Fibroblast of villous mesenchyme (primary cell): ENCODE data around the gene NHS. TPM values are rescaled to one million over a fixed set of nuclear protein-coding genes. Genes with fewer than 3 reads are reported as not detected.

Experiments
- DNase-seq: peaks from one replicate; pipeline ENCODE4 v3.0.0-alpha.2; 2010; ENCODE audit warnings: low read depth
- H3K4me3 ChIP-seq: 2 replicates; pipeline ENCODE4 v1.5.1; 2011; ENCODE audit warnings: low read depth, mild to moderate bottlenecking, low read length
- total RNA-seq: library from RNA; depleted of rRNA; stranded (reverse); fragments of >200 nt; gene quantifications from 2 replicates; pipeline ENCODE4 v1.2.3, GENCODE V29; 2012
- TF ChIP-seq, protein P1 (sequence below): IDR thresholded peaks from 2 replicates; pipeline ENCODE4 v1.5.1; 2012; ENCODE audit warnings: low read depth, mild to moderate bottlenecking, low read length; ENCODE audit not compliant: insufficient read depth

NHS gene
- total RNA-seq, 1 donor, result 5.2 TPM

DNA sequence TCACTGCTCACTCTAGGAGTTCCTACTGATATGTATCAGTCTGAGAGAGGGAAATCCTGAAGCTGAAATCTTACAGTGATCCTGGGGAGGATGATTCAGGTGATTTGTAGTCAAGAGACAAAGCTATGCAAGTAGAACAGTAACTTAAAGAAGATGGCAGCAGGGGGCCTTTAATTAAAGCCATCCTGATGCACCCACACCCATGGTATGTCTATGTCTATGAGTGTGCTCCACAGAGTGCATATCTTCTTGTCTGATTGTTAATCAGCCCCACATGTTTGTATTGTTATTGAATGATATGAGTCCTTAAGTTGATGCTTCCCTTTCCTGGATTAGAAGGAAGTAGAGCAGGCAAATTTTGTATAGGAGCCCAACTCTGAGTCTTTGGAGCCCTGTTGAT, 78.8 kb downstream of the NHS start:
- no peak overlapping the region for H3K4me3 ChIP-seq
- TF ChIP-seq, protein P1, sequence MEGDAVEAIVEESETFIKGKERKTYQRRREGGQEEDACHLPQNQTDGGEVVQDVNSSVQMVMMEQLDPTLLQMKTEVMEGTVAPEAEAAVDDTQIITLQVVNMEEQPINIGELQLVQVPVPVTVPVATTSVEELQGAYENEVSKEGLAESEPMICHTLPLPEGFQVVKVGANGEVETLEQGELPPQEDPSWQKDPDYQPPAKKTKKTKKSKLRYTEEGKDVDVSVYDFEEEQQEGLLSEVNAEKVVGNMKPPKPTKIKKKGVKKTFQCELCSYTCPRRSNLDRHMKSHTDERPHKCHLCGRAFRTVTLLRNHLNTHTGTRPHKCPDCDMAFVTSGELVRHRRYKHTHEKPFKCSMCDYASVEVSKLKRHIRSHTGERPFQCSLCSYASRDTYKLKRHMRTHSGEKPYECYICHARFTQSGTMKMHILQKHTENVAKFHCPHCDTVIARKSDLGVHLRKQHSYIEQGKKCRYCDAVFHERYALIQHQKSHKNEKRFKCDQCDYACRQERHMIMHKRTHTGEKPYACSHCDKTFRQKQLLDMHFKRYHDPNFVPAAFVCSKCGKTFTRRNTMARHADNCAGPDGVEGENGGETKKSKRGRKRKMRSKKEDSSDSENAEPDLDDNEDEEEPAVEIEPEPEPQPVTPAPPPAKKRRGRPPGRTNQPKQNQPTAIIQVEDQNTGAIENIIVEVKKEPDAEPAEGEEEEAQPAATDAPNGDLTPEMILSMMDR, result no peak
- no peak for DNase-seq

DNA sequence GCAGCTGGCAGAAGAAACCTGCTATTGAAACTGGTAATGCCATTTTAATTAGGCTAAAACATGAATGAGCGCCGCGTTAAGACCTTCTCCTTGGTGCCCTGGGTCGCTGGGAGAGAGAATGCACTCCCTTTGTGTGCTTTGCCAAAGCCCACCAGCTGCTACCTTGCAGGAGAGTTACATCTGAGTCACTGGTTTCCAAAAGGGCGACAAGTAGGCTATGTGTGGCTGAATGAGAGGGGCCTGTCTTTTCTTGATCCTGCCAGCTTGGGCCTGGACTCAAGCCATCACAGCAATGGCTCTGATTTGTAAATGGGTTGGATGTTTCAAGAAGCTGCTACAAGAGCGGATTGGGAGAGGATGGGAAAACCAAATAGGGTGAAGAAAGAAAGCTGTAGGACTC, 81.5 kb downstream of the NHS start:
- no peak overlapping the region for H3K4me3 ChIP-seq
- TF ChIP-seq, protein P1, result no peak
- DNase-seq, result no peak

DNA sequence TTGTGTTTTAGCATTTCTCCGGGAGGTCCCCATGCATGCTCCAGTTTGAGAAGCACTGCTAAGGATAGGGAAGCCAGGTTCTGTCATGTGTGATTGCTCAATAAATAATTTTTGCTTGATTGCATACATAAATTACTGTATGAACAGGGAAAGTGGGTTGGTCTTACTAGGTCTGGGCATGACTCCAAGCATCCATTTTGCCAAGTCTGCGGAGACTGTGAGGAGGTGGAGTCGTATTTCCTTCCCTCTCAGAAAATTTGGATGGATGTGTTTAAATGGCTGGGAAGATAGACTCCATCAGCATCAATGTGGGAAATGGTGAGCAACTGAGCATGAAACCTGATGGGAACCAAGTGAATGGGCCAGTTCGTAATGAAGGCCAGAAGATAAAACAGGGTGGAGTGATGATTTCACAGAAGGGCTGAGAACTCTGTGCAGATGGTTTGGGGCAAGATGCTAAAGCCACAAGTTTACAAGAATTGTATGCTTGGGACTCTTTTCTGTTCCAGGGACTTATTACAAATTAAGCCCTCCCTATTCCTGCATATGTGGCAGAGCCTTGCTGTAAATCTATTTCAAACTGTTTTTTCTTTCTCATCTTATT, 84.1 kb downstream of the NHS start:
- DNase-seq, result peak; percentile 32
- TF ChIP-seq, protein P1, result no peak
- H3K4me3 ChIP-seq, result no peak overlapping the region

DNA sequence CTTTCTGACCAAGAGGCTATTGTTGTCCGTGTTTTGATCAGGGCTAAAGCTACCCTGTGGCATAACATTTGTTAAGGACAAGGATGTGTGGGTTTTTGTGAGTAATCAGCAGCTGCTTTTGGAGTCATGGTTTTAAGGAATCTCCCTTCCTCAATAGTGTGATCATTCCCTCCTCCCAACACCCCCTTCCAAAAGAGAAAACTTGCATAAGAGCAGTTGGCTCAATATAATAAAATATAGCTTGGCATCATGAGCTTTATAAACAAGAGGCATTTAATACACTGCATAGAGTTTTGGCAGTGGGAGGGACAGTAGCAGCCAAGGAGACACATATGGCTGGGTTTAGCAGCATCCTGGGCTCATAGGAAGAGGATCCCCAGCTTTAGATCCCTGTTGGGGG, 84.7 kb downstream of the NHS start:
- TF ChIP-seq, protein P1, result no peak
- peak; percentile 13 for DNase-seq

DNA sequence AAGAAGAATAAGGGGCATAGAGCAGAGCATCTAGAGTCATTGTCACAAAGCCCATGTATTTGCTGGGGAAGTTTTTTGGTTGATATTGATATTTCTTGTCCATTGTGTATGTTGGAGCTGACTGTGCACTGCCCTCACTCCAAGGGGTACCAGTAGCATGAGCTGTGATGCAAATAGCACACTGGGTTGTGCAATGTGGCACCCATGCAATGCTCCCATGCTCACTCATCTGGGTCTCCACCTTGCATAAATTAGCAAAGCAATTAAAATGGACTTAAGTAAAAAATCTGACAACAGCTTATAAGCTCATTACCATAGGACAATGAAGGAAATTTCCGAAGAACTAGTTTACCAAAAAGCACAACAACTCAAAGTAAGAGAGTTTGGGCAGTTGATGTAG, 87.9 kb downstream of the NHS start:
- H3K4me3 ChIP-seq, result no peak overlapping the region
- no peak for DNase-seq
- TF ChIP-seq, protein P1, result no peak

More for the DNA sequence above, 84.7 kb downstream of the NHS start:
- H3K4me3 ChIP-seq, result no peak overlapping the region

DNA sequence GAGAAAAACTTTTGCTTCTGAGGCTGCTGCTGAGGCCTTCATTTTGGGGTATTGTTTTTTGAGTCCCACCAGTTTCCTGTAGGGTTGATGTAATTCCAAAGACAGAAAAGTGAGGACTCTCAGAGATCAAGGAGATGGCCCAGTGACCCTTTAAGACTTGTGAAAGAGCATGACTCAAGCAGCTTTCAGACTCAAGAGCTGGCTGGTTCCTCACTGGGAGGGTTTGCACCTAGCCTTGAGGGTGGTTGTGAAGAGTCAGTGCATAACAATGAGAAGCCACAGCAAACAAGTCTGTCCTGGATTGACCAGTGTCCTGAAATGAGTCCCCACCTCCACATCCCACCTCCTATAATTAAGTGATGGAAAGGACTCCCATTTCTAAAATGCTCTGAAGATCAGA, 89.2 kb downstream of the NHS start:
- peak; percentile 39 for DNase-seq
- H3K4me3 ChIP-seq, result no peak overlapping the region
- TF ChIP-seq, protein P1, result no peak

DNA sequence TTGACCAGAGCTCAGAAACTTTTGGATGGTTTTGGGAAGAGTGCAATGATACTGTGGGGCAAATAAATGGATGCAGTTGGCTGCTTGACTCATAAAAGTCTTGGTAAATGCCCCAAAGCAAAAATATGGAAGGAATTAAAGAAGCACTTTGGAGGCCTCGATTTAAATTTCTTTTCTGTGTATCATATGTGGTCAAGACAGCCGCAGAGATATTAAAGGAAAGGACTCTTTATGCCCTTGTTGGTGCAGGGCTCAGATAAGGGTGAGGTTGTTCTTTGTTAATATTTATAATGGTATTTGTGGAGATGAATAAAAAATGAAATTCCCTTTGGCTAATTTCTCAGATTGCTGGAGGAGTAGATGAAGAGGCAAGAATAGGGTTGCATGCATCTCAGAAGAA, 90.2 kb downstream of the NHS start:
- no peak overlapping the region for H3K4me3 ChIP-seq
- TF ChIP-seq, protein P1, result no peak
- no peak for DNase-seq
